HCT116 (cell line): ENCODE measurements around the gene HTR1E.

ENCODE experiments used
- EGR1 ChIP-seq: IDR thresholded peaks from 2 replicates; pipeline ENCODE4 v1.6.1; 2012; ENCODE audit warnings: low read depth
- ELF1 ChIP-seq: IDR thresholded peaks from 2 replicates; pipeline ENCODE4 v1.6.1; 2012; ENCODE audit warnings: low read depth, borderline replicate concordance
- POLR2A ChIP-seq: IDR thresholded peaks from 2 replicates; pipeline ENCODE4 v1.7.0; 2011; ENCODE audit warnings: borderline replicate concordance; ENCODE audit not compliant: insufficient read depth, insufficient read length; ENCODE audit errors: extremely low read depth
- POLR2AphosphoS5 ChIP-seq: IDR thresholded peaks from 2 replicates; pipeline ENCODE4 v1.6.1; 2011; ENCODE audit warnings: mild to moderate bottlenecking, low read depth, low read length, moderate library complexity
- SP1 ChIP-seq: IDR thresholded peaks from 2 replicates; pipeline ENCODE4 v1.6.1; 2012; ENCODE audit warnings: low read depth
- TF ChIP-seq, protein P1 (sequence below), 3 experiments: fragments of 200-600 bp in 1 of 3; sonication (generic) in 1 of 3; IDR thresholded peaks in 2 of 3; conservative IDR thresholded peaks in 1 of 3; 2 replicates each; pipeline ENCODE4 v1.5.1; 2012 to 2017; ENCODE audit warnings: low read depth in 2 of 3, low read length in 2 of 3, antibody characterized with exemption in 1 of 3, borderline replicate concordance in 1 of 3, control low read depth in 1 of 3, mild to moderate bottlenecking in 1 of 3, mixed read lengths in 1 of 3, mixed run types in 1 of 3, moderate library complexity in 1 of 3; ENCODE audit not compliant: insufficient read depth in 1 of 3
- TF ChIP-seq, protein P2 (sequence below): IDR thresholded peaks from 2 replicates; pipeline ENCODE4 v1.6.1; 2011; ENCODE audit warnings: mild to moderate bottlenecking, low read length, moderate library complexity; ENCODE audit not compliant: insufficient replicate concordance; ENCODE audit errors: extremely low read depth

DNA sequence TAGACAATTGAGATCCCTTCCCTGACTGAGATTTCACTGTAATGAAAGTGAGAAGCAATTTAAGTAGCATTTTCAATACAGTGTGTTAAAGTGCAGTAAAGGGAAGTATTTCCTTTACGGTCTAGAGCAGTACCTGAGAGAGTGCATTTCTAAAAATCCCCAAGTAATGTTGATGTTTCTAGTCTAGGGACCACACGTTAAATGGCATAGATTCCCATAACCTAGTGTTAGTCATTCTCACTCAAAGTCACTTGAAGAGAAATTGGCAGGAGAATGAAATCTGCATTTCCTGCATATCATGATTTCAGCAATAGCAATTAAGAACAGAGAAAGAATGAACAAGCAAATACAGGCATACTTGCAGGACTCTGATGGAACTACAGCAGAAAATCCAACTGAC, 89.7 kb downstream of the HTR1E start:
- TF ChIP-seq, protein P1, sequence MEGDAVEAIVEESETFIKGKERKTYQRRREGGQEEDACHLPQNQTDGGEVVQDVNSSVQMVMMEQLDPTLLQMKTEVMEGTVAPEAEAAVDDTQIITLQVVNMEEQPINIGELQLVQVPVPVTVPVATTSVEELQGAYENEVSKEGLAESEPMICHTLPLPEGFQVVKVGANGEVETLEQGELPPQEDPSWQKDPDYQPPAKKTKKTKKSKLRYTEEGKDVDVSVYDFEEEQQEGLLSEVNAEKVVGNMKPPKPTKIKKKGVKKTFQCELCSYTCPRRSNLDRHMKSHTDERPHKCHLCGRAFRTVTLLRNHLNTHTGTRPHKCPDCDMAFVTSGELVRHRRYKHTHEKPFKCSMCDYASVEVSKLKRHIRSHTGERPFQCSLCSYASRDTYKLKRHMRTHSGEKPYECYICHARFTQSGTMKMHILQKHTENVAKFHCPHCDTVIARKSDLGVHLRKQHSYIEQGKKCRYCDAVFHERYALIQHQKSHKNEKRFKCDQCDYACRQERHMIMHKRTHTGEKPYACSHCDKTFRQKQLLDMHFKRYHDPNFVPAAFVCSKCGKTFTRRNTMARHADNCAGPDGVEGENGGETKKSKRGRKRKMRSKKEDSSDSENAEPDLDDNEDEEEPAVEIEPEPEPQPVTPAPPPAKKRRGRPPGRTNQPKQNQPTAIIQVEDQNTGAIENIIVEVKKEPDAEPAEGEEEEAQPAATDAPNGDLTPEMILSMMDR (IDR thresholded peaks at IDR 0.05 in 2 of 3, conservative IDR thresholded peaks at IDR 0.05 in 1 of 3; ENCODE audit: borderline replicate concordance in 1 of 3, insufficient read depth in 1 of 3, low read depth in 2 of 3, low read length in 2 of 3) = no peak
- no peak for TF ChIP-seq EGR1
- no peak for TF ChIP-seq POLR2A
- TF ChIP-seq, protein P2, sequence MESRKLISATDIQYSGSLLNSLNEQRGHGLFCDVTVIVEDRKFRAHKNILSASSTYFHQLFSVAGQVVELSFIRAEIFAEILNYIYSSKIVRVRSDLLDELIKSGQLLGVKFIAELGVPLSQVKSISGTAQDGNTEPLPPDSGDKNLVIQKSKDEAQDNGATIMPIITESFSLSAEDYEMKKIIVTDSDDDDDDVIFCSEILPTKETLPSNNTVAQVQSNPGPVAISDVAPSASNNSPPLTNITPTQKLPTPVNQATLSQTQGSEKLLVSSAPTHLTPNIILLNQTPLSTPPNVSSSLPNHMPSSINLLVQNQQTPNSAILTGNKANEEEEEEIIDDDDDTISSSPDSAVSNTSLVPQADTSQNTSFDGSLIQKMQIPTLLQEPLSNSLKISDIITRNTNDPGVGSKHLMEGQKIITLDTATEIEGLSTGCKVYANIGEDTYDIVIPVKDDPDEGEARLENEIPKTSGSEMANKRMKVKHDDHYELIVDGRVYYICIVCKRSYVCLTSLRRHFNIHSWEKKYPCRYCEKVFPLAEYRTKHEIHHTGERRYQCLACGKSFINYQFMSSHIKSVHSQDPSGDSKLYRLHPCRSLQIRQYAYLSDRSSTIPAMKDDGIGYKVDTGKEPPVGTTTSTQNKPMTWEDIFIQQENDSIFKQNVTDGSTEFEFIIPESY = no peak
- TF ChIP-seq ELF1 = no peak
- TF ChIP-seq POLR2AphosphoS5 = no peak
- TF ChIP-seq SP1 = no peak
